NCI-H82 treated with DMSO at 0.1 percent for 48 hours (cell line): ENCODE results near the gene SP6.
A peak's percentile ranks its signal among the peaks of the same experiment; 100 is the strongest.

ENCODE experiments used
- DNase-seq: peaks from one replicate; lab custom pipeline; 2025; ENCODE audit not compliant: unreplicated experiment; lab: John Stamatoyannopoulos, UW

SP6 gene

DNA sequence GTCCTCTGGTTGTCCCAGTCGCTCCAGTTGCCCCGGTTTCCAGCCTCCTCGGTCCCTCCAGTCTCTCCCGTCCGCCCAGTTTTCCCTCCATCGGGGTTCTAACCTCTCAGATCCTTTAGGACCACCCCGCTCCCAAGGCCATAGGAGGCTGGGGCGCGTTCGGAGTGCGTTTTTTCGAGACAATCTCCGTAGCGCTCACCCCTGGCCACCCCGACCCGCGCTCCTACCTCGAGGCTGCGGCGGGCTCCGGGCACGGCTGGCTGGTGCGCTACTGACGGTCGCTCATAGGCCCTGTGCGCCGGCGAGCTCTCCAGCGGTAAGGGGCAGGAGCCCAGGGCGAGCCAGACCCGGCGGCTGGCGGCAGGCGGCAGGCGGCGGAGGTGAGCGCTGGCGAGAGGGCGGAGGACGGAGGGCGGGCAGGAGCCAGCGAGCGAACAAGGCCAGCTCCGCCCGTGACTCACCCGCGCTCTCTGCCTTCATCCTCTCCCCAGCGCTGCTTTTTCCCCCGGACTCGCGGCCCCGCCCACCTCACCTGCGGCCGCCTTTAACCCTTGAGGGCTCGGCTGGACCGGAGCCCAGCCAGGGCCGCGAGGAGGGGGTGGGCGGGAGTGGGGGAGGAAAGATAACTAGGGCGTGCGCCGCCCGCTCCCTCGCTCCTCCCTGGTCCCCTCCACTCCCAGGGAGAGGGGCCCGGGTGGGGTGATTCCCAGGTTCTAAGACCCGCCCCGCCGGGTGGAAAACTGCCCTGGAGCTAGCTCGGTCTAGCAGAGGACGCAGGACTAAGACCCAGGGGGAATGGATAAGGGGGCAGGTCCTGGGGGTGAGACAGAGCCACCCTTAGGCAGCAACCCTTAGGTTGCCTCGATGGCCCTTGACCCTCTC is at the start of gene SP6:
SP6 (minus strand) TSS at position 472 of the 882 bp plus-strand sequence. CDS start 2,734 bp downstream, outside the sequence.
- DNase-seq = no peak

DNA sequence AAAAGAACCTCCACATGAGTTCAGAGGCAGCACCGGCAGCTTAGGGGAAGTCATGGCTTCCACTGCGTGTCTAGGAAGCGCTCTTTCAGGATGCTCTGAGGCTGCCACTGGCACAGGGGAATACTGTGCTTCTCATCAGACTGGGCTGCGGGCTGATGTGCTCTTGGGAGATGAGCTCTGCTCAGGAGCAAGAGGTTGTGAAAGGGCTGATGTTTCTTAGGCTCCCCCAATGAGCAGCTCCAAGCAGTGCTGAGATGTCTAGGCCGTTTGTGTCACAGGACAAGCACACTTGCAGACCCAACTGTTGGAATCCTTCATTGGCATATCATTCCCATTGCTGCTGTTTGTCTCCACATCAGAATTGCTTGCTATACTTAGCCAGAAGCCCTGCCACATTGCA is 48.7 kb upstream of the SP6 start:
- no peak for DNase-seq

DNA sequence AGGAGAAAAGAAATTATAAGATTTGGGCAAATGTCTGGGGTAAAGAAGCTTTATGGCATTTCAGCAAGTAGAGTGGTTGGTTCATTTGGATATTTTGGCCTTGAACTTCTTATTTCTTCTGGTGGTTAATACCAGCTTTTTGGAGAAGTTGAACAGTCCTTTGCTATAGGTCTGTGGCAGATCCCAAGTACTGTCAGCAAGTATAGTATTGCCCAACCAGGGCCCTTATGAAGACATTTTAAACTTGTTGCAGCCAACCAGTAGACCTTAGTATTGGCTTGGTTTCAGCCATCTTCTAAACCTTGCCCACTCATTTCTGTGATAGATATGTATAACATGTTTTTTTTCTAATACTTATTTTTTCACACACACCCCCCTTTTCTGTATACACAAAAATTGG is 47.3 kb upstream of the SP6 start:
- no peak for DNase-seq

GRCh38 chr17:47897561-47897960 is 46.6 kb upstream of the SP6 start:
- DNase-seq = no peak

- DNase-seq = no peak
These were observed 45.9 kb upstream of the SP6 start for GRCh38 chr17:47896672-47897490.

- peak; percentile 100 for DNase-seq
These were observed 45.1 kb upstream of the SP6 start, which contains the start of gene SP2 for GRCh38 chr17:47895856-47896671. TSS of gene SP2 (plus strand) at chr17:47896236. CDS start at chr17:47896287, 51 bp downstream.

- peak; percentile 76 for DNase-seq
These were observed 44.4 kb upstream of the SP6 start for GRCh38 chr17:47895347-47895855.

DNA sequence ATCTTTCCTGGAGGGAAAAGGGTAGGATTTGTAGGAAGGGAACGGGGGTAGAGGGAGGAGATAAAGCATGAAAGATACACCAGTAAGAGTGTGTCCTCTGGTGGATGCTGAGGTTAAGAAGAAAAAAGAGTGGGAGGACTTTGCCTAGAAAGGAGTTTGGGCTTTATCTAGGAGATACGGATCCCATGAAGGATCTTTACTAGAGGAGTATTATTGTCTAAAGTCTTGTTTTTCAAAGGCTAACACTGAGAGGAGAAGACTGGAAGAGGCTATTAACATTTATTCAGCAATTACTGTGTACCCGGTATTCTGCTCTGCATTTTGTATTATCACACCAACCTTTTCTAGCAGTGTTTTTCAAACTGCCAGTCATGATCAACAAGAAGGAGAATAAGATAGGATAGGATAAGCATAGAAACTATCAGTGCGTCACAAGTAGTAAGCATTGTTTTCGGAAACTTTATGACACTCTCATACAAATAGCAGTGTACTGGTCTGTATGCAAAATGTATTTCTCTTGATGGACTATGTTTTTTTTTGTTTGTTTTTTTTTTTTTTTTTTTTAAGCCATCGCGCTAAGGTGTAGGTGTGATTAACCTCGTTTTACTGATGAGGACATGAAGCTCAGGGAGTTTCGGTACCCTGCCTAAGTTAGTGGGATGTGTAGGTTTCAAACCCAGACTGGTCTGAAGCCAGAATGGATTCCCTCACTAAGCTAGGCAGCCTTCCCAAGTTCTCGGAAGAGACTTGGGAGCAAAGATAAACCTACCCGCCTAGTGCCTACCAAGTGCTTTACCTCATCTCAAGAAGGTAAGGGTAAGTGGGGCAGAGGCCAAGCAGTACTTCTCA is 43.8 kb upstream of the SP6 start:
- DNase-seq = no peak

- DNase-seq = no peak
These were observed 40.7 kb upstream of the SP6 start for GRCh38 chr17:47891545-47892088.

GRCh38 chr17:47889734-47890529 is 39.0 kb upstream of the SP6 start:
- peak; percentile 37 for DNase-seq

DNA sequence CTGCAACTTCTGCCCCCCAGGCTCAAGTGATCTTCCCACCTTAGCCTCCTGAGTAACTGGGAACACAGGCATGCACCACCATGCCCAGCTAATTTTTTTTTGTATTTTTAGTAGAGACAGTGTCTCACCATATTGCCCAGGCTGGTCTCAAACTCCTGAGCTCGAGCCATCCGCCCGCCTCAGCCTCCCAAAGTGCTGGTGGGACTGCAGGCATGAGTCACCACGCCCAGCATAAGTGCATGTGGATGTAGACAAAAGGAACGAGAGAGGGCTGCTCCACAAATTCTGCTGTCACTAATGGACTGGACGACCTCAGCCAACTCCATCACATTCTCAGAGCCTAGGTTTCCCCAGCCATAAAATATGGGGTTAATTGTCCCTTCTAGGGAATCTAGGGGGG is 37.3 kb upstream of the SP6 start:
- no peak for DNase-seq

DNA sequence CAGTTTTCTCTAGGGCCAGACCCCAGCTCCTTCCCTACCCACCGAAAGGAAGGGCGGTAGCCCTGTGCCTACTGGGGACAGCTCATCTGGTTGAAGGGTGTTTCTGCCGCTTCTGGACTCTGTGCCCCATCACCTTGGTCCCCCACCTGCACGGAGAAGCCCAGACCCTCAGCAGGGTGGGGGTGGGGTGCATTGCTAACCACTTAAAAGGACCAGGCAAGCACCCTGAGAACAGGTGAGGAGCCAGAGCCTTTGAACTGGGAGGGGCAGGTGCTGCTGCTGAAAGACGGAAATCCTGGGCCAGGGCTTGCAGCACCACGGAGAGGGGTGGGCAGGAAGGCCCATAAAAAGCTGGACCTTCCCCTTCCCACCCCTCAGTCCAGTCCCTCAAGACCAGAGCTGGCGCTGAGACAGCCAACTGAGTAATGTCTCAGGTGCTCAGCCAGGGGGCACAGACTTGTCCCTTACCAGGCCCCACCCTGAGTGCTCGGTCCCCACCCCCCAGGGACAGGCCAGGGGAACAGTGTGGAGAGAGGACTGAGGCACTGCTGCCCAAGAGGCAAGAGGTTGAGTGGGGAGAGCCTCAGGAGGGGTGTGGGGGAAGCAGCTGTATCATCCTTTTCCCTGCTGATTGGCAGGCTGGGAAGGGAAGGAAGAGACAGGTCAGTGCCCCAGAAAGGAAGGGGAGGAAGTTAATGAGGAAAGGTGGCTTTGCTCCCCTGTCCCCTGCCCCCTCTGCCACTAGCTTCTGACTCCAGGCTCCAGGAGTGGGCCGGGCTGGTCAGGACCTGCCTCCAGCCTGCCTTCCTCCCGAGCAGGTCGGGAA is 34.2 kb upstream of the SP6 start:
- no peak for DNase-seq

GRCh38 chr17:47884427-47884740 is 33.4 kb upstream of the SP6 start:
- DNase-seq = no peak

GRCh38 chr17:47883589-47884426 is 32.8 kb upstream of the SP6 start:
- no peak for DNase-seq

- DNase-seq = no peak
These were observed 32.0 kb upstream of the SP6 start for GRCh38 chr17:47882695-47883588.

DNA sequence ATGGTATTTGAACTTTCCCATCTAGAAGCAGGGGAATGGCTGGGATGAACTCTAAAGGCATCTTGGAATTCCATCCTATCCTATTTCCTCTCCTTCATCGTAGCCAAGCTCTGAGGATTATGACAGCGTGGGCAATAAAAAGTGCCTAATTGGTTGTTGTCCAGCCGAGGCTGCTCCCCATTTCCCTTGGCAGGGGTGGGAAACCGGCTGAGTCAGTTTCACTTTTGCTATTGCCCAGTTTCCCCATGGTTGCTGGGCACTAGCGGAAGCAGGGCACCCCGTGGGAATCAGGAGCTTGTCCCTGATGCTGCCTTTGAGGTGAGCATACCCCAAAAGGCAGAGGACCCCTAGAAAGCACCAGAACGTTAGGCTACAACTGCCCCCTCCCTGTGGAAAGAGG is 31.3 kb upstream of the SP6 start:
- no peak for DNase-seq
